Type B pancreatic cell (in vitro differentiated cells): ENCODE results near the gene PPY. TPM values are rescaled to one million over a fixed set of nuclear protein-coding genes. Genes with fewer than 3 reads are reported as not detected.
"Not testable (repeated sequence)": the region's sequence is repeated elsewhere in the genome, so short reads cannot be mapped to it uniquely, and the experiment has no call there.

Source experiments
- DNase-seq: peaks from one replicate; pipeline ENCODE4 v3.0.0; 2021; ENCODE audit warnings: mixed read lengths; ENCODE audit not compliant: unreplicated experiment; ENCODE audit errors: extremely low spot score
- H3K27ac Mint-ChIP-seq: 2 replicates; pipeline ENCODE4 v1.8.0; 2021; ENCODE audit warnings: mild to moderate bottlenecking, mixed read lengths
- H3K27me3 Mint-ChIP-seq: 2 replicates; pipeline ENCODE4 v1.8.0; 2021; ENCODE audit warnings: mixed read lengths
- H3K36me3 Mint-ChIP-seq: 2 replicates; pipeline ENCODE4 v1.8.0; 2021; ENCODE audit warnings: mixed read lengths
- H3K4me1 Mint-ChIP-seq: one replicate; pipeline ENCODE4 v1.8.0; 2021; ENCODE audit warnings: mixed read lengths; ENCODE audit not compliant: unreplicated experiment
- H3K4me3 Mint-ChIP-seq: 2 replicates; pipeline ENCODE4 v1.8.0; 2021; ENCODE audit warnings: mild to moderate bottlenecking, mixed read lengths
- H3K9me3 Mint-ChIP-seq: 2 replicates; pipeline ENCODE4 v1.8.0; 2021; ENCODE audit warnings: mixed read lengths
- CTCF ChIP-seq: fragments of 200-600 bp; sonication (generic); conservative IDR thresholded peaks from 2 replicates; pipeline ENCODE4 v1.5.0; 2021; ENCODE audit warnings: antibody characterized with exemption, mild to moderate bottlenecking
- total RNA-seq: library from RNA; stranded (reverse); gene quantifications from 2 replicates; pipeline ENCODE4 v1.2.1, GENCODE V29; 2021; ENCODE audit warnings: low replicate concordance

The PPY gene
- total RNA-seq, 1 donor from 2014 or later = 65.9 TPM

GRCh38 chr17:43900183-43900857 lies 42.0 kb downstream of the PPY start:
- peak; percentile 90 for DNase-seq
- Mint-ChIP-seq H3K27ac (no peak overlapping the region), H3K36me3 (no peaks in the 10 kb centered on the region), H3K4me1 (peaks cover 20% of the 10 kb centered on the region), H3K27me3 (peaks cover 19% of the 10 kb centered on the region), H3K9me3 (no peaks in the 10 kb centered on the region), H3K4me3 (peak overlapping the region; percentile 89)
- no peak for TF ChIP-seq CTCF

GRCh38 chr17:43898446-43898845 lies 43.8 kb downstream of the PPY start:
- Mint-ChIP-seq H3K9me3 (no peaks in the 10 kb centered on the region), H3K36me3 (no peaks in the 10 kb centered on the region), H3K27me3 (peaks cover 5% of the 10 kb centered on the region), H3K27ac (no peak overlapping the region), H3K4me1 (peaks cover 20% of the 10 kb centered on the region), H3K4me3 (no peak overlapping the region)
- no peak for TF ChIP-seq CTCF
- DNase-seq = no peak

- Mint-ChIP-seq H3K27ac (peak overlapping the region; percentile 1), H3K4me3 (peak overlapping the region; percentile 3), H3K27me3 (peaks cover 2% of the 10 kb centered on the region), H3K4me1 (peaks cover 20% of the 10 kb centered on the region), H3K9me3 (no peaks in the 10 kb centered on the region), H3K36me3 (no peaks in the 10 kb centered on the region)
- DNase-seq = no peak
- no peak for TF ChIP-seq CTCF
Measured at GRCh38 chr17:43897831-43898230, 44.4 kb downstream of the PPY start.

- not testable (repeated sequence) for H3K4me1 Mint-ChIP-seq, DNase-seq, H3K36me3 Mint-ChIP-seq, H3K27me3 Mint-ChIP-seq, H3K4me3 Mint-ChIP-seq, H3K9me3 Mint-ChIP-seq, H3K27ac Mint-ChIP-seq
Measured at GRCh38 chr17:43894494-43894893, 47.8 kb downstream of the PPY start.

DNA sequence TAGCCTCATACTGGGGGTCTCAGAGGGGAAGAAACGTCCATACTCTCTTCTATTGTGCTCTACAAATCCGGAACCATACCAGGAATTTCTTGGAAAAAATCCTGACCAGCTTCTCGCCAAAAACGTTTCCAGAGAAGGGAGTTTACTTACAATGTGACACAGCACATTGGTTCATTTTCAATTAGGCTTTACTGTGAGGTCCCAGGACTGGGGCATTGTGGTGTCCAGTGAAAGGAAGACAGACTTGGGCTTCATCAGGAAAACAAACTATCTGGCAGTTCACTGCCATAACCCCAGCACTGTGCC lies 49.7 kb downstream of the PPY start:
- no peak for DNase-seq
- peaks cover 4% of the 10 kb centered on the region for H3K4me1 Mint-ChIP-seq
- TF ChIP-seq CTCF = no peak
- H3K27ac Mint-ChIP-seq = no peak overlapping the region
- H3K9me3 Mint-ChIP-seq = no peaks in the 10 kb centered on the region
- H3K4me3 Mint-ChIP-seq = no peak overlapping the region
- H3K36me3 Mint-ChIP-seq = no peaks in the 10 kb centered on the region
- H3K27me3 Mint-ChIP-seq = no peaks in the 10 kb centered on the region

- Mint-ChIP-seq H3K4me1 (peaks cover 4% of the 10 kb centered on the region), H3K27me3 (no peaks in the 10 kb centered on the region), H3K27ac (no peak overlapping the region)
Measured at GRCh38 chr17:43891851-43892646, 50.2 kb downstream of the PPY start.

More at GRCh38 chr17:43891851-43892646, 50.2 kb downstream of the PPY start:
- H3K36me3 Mint-ChIP-seq = no peaks in the 10 kb centered on the region
- no peak for DNase-seq
- H3K4me3 Mint-ChIP-seq = no peak overlapping the region
- no peaks in the 10 kb centered on the region for H3K9me3 Mint-ChIP-seq
- TF ChIP-seq CTCF = no peak
